ENCODE data around the gene ADSS2. TPM values are rescaled to one million over a fixed set of nuclear protein-coding genes. Genes with fewer than 3 reads are reported as not detected.

ADSS2 gene
- total RNA-seq, 6 donors from 2014 or later = 26.3 to 70.0 (median 40.4) TPM

GRCh38 chr1:244447552-244447951 lies 4.2 kb downstream of the ADSS2 start:
- Histone ChIP-seq H3K9me3 (no peaks in the 10 kb centered on the region), H3K27me3 (no peaks in the 10 kb centered on the region), H3K36me3 (no peaks in the 10 kb centered on the region), H3K4me1 (peaks cover 30 to 51% (median 40%) of the 10 kb centered on the region in 4 donors), H3K27ac (no peak overlapping the region), H3K4me3 (no peak overlapping the region)
- 92 to 94% methylated on average over 2 of the region's 2 CpGs for WGBS, 2 donors
- ATAC-seq (ENCODE audit: low FRiP score in 2 of 2) (no peak), DNase-seq (no peak)
- TF ChIP-seq POLR2AphosphoS5 (IDR thresholded peaks at IDR 0.05) (no peak), POLR2A (IDR thresholded peaks at IDR 0.05) (no peak), CTCF (IDR thresholded peaks at IDR 0.05) (no peak), EP300 (IDR thresholded peaks at IDR 0.05) (no peak)

GRCh38 chr1:244447024-244447423 lies 4.7 kb downstream of the ADSS2 start:
- 79 to 85% methylated on average over 1 of the region's 1 CpG for WGBS, 2 donors
- Histone ChIP-seq H3K27ac (no peak overlapping the region), H3K4me1 (peaks cover 30 to 48% (median 38%) of the 10 kb centered on the region in 4 donors)

GRCh38 chr1:244445320-244446181 lies 6.2 kb downstream of the ADSS2 start:
- ATAC-seq (ENCODE audit: low FRiP score in 2 of 2) = no peak
- Histone ChIP-seq H3K4me1 (peaks cover 30 to 44% (median 37%) of the 10 kb centered on the region in 4 donors), H3K36me3 (no peaks in the 10 kb centered on the region), H3K9me3 (no peaks in the 10 kb centered on the region), H3K27ac (peak overlapping the region; percentile 20 to 44 (median 22)), H3K27me3 (no peaks in the 10 kb centered on the region), H3K4me3 (no peak overlapping the region)
- 73 to 78% methylated on average over 2 of the region's 2 CpGs for WGBS, 2 donors
- DNase-seq = no peak
- TF ChIP-seq POLR2A (IDR thresholded peaks at IDR 0.05) (no peak), POLR2AphosphoS5 (IDR thresholded peaks at IDR 0.05) (no peak), CTCF (IDR thresholded peaks at IDR 0.05) (no peak), EP300 (IDR thresholded peaks at IDR 0.05) (no peak)

More at GRCh38 chr1:244447024-244447423, 4.7 kb downstream of the ADSS2 start:
- Histone ChIP-seq H3K4me3 (no peak overlapping the region), H3K9me3 (no peaks in the 10 kb centered on the region), H3K27me3 (no peaks in the 10 kb centered on the region), H3K36me3 (no peaks in the 10 kb centered on the region)
- TF ChIP-seq POLR2A (IDR thresholded peaks at IDR 0.05) (no peak), CTCF (IDR thresholded peaks at IDR 0.05) (no peak), EP300 (IDR thresholded peaks at IDR 0.05) (no peak), POLR2AphosphoS5 (IDR thresholded peaks at IDR 0.05) (no peak)
- DNase-seq = no peak
- ATAC-seq (ENCODE audit: low FRiP score in 2 of 2) = no peak

- H3K27me3 ChIP-seq = no peaks in the 10 kb centered on the region
- H3K36me3 ChIP-seq = no peaks in the 10 kb centered on the region
- H3K4me1 ChIP-seq = peaks cover 24 to 37% (median 30%) of the 10 kb centered on the region in 4 donors
- no peaks in the 10 kb centered on the region for H3K9me3 ChIP-seq
- DNase-seq = no peak
- H3K27ac ChIP-seq = peak overlapping the region in 1 of 4 donors; percentile 20
- WGBS, 2 donors = 40 to 82% methylated on average over 1 of the region's 1 CpG
- no peak for ATAC-seq (ENCODE audit: low FRiP score in 2 of 2)
- TF ChIP-seq POLR2AphosphoS5 (IDR thresholded peaks at IDR 0.05) = no peak
- TF ChIP-seq CTCF (IDR thresholded peaks at IDR 0.05) = no peak
- no peak for TF ChIP-seq POLR2A (IDR thresholded peaks at IDR 0.05)
- no peak for TF ChIP-seq EP300 (IDR thresholded peaks at IDR 0.05)
- H3K4me3 ChIP-seq = no peak overlapping the region
Measured at GRCh38 chr1:244444854-244445253, 6.9 kb downstream of the ADSS2 start.

All from upper lobe of left lung (tissue), 6 donors.